HG03439 (cell line): ENCODE measurements around the gene AAMP.
"Not testable (repeated sequence)": the region's sequence is repeated elsewhere in the genome, so short reads cannot be mapped to it uniquely, and the experiment has no call there.

Experiments used
- ATAC-seq: cut with Tn5 transposase; IDR thresholded peaks from one replicate; pipeline ENCODE4 v1.9.1; 2021; ENCODE audit warnings: mild to moderate bottlenecking, moderate library complexity; ENCODE audit not compliant: unreplicated experiment

AAMP gene

DNA sequence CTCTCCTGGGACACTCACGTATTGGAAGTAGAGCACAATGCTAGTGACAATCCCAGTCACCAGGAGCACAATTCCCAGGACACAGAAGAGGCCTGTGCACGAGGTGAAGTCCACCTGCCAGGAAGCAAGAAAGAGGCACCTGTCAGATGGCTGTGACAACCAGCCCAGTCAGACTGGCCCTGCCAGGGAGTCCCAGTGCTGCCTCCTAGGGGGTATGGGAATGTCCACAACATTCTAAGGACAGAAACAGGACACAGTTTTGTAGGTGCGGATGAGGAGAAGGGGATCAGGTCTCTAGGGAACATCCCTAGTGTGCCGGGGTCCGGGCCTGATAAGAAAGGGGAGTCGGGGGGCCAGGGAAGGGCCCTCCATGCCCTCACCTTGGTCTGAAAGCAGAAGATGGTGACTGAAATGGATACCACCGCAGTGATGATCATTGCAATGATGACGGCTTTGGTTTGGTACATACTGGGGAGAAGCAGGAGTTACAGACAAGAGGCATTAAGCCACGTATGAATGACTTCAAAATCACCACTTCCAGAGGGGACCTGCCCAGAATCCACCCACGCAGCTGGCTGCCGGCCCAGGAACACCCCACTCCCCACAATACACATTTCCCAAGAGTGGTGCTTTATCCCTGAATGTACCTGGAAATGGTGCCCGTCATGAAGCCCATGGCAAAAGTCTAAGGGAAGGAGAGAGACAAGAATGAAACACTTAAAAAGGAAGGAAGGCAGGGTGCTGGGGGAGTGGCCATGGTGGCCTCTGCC, 7.2 kb upstream of the AAMP start:
- no peak for ATAC-seq

DNA sequence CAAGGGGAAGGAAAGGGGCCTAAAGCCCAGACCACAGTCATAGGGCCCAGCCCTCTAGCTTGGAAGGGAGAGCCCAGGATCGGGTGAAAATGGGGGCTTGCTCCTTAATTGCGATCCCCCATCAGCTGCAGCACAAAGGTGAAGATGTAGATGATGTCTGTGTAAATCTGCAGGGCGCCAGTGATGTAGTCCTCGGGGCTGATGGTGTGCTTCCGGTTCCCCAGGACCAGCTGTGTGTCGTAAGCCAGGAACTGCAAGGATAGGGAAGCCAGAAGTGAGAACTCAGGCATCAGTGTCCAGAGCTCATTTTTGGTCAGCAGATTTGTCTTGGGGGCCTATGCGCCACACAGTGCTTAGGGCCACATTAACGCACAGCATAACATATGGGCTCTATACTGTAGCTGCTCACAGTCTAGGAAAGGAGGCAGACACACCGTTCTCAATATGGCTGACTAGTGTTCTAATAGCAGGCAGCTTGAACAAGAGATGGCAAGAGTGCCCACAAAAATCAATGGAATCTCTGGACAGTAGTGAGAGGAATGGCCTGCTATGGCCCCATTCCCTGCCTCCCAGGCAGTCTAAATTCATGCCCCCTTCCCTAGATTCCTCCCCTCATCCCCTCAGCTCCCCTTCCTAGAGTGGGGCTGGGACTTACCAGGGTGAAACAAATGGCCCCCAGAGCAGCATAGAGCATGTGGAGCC, 5.6 kb upstream of the AAMP start:
- ATAC-seq: no peak

DNA sequence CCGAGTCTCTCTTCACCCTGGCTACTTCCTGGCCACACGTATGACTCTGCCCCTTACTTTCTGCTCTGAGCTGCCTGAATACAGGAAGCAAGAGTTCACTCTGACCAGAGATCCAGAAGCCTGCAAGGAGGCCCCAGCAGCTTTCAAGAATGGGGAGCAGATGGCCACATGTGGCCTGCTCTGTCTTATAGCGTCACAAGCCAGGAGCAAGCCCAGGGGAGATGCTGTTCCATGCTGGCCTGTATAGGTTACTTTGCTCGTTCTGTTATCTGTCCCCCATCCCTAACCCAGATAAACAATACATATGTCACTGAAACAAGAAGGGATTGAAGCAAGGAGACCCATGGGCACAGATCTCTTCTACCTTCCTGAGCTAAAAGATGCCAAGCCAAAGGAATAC, 4.6 kb upstream of the AAMP start:
- ATAC-seq: no peak

DNA sequence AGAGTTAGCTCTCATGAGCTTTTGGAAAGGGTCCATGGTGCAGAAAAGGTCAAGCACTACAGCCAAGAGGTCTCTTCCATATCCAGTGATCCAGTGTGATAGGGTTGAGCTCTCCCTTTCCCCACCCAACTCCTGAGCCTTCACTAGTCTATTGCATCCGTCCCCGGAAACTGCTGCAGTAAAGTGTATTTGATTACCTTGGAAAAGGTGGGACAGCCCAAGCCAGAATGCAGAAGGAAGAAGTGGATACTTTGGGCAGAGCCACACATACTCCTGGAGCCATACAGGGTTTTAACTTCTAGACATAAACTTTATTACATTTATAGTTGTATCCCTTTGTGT, 3.9 kb upstream of the AAMP start:
- no peak for ATAC-seq

DNA sequence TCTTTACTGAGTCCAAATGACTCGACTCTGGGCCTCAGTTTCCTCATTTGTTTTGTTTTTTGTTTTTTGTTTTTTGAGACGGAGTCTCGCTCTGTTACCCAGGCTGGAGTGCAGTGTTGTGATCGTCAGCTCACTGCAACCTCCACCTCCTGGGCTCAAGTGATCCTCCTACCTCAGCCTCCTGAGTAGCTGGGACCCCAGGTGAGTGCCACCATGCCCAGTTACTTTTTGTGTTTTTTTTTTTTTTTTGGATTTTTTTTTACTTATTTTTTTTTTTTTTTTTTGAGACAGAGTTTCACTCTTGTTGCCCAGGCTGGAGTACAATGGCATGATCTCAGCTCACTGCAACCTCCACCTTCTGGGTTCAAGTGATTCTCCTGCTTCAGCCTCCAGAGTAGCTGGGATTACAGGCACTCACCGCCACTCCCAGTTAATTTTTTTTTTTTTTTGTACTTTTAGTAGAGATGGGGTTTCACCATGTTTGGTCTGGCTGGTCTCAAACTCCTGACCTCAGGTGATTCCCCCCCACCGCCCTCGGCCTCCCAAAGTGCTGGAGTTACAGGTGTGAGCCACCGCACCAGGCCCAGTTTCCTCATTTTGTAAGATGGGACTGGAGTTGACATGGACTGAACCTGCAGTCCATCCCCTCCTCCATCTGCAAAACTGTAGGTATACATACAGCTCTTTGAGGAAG, 3.4 kb upstream of the AAMP start:
- ATAC-seq: not testable (repeated sequence)

DNA sequence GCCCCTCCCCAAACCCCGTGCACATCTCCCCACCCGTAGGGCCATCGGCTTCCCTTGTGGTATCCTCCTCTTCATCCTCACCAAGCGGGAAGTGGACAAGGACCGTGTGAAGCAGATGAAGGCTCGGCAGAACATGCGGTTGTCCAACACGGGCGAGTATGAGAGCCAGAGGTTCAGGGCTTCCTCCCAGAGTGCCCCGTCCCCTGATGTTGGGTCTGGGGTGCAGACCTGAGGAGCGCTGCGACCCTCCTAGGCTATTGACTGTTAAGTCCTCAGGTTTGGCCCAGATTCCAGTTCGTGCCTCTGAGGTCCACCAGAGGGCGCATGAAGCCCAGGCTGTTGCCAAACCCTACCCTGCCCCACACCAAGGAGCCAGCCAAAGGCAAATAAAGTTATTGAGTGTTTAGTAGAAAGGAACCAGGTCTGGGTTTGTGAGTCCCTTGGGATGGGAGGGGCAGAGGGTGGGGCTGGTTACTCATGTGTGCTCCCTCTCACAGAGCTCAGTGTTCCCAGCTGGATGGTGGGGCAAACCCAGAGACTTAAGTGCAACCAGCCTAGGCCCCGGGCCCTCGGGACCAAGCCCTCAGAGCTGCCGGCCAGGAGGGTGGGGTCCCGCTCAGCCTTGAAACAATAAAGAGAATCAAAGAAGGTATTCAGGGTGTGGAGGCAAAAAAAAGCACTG, 2.7 kb upstream of the AAMP start:
- ATAC-seq: no peak

DNA sequence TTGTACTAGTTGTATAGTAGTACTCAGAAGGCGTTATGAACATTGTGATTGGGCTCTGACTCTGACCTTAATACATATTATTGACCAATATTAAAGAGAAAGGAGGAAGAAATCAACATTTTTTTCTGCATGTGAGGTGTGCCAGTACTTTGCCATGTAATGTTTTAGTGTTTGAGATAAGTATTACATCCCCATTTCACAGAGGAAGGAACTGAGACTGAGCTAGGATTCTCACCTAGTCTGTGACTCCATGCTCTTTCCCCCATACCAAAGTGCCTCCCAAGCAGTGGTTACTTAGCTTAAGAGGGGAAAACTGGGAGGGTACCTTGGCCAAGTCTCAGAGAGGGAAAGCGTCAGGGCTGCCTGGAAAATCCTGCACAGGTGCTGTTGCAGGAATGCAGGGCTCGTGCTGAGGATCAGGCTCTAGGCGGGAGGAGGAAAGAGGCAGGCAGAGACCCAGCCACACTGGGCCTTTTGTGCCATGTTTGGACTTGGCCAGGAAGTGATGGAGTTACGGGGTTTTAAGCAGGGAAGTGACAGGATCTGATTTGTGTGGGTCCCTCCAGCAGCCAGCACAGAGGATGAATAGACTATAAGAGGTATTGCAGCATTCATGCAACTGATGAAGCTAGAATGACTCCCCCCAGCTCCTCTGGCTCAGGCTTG, 2.1 kb upstream of the AAMP start:
- ATAC-seq: no peak

DNA sequence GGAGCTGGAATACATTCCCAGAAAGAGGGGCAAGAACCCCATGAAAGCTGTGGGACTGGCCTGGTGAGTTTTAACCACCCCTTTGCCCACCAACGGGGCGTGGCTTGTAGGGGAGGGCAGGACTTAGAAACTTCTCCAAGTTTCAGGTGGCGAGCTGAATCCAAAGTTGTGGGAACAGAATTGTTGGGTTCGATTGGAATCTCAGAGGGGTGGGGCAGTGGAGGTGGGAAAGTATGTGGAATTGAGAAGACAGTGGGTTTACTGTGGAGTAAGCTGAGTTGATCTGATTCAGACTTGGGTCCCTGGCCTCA, 1.5 kb upstream of the AAMP start:
- ATAC-seq: no peak

DNA sequence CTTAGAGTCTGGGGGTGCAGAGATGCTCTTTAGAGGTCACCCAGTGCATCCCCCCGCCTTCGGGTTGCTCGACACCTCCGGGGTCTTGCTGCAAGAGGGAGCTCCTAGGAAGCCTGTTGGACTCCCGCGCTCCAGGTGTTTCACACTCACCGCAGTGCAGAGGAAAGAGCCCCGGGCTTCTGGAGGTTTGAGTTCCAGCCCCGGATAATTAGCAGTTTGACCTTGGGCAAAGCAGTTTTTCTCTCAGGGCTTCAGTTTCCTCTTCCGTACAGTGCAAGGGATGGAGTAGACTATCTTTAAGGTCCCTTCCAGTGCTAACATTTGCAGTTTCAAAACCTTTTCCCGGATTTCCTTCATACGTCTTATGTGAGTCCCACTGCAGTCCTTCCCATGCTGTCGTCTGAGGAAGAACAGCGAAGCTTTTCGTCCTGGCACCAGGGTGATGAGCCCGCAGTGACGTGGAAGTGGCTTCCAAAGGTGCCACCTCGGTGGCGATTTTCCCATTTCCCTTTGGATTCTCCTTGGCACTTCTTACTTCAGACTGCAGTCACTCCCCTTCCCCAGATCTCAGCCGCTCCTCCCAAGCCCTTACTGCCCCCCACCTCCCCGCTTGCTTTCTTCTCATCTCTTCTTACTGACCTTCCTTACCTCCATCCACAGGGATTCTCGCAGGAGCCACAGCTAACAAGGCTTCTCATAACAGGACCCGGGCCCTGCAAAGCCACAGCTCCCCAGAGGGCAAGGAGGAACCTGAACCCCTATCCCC, 967 bp upstream of the AAMP start:
- ATAC-seq: no peak

DNA sequence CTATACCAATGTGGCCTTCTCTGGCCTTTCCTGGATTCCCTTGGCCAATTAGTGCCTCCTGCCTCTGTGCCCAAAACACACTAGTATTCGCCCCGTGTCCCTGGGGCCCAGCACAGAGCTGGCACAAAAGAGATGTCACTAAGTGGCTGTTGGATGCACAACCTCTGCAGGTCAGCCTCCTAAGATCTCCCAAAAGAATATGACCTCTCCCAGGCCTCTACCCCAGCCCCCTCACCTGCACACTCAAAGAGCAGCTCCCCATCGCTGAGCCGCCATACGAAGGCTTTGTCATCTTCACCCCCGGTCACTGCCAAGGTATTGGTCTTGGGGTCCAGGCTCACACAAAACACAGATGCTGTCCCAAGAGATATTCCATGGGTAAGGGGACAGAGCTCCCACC, 2.7 kb downstream of the AAMP start:
- no peak for ATAC-seq

DNA sequence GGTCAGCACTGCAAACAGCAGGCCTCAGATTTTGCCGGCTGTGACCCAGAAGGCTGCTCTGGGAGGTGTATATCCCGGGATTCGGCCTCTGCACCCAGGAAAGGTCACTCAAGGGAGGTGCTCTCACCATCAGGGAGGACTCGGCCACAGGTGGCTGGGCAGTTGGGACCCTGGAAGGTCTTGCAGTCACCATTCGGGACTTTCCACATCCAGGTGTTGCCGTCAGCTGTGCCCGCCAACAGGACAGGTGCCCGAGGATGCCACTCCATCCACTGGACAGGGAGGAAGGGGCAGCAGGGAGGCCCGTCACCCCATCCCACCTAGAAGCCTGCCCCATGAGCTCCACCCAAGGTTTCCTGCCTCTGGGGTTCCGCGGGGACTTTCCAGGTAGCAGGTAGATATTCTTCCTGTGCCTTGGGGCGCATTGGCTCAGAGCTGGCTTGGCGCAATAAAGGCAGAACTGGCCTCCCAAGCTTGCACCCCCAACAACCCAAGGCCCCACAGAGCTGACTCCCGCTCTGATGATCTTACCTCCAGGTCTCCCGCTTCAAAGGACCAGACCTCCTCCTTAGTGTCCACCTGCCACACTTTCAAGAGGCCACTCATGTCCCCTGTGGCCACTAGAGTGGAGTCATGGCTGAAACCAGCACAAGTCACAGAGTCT, 3.5 kb downstream of the AAMP start:
- ATAC-seq: no peak

DNA sequence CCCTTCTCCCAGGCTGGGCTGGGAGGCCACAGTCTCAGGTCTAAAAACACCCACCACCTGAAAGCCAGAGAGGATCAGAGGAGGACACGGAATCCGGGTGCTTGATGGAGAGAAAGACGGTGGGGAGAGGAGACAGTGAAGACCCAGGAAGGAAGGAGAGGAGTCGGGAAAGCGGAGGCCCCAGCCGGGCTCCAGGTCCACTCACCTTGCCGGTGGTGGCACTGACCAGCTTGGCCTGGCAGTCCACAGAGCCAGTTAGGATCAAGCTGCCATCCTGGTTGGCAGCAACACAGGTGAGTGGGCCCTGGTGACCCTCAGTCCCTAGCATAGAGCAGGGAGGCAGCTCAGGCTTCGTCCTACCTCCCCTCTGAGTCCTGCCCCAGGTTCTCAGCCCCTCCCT, 4.3 kb downstream of the AAMP start:
- ATAC-seq: no peak

DNA sequence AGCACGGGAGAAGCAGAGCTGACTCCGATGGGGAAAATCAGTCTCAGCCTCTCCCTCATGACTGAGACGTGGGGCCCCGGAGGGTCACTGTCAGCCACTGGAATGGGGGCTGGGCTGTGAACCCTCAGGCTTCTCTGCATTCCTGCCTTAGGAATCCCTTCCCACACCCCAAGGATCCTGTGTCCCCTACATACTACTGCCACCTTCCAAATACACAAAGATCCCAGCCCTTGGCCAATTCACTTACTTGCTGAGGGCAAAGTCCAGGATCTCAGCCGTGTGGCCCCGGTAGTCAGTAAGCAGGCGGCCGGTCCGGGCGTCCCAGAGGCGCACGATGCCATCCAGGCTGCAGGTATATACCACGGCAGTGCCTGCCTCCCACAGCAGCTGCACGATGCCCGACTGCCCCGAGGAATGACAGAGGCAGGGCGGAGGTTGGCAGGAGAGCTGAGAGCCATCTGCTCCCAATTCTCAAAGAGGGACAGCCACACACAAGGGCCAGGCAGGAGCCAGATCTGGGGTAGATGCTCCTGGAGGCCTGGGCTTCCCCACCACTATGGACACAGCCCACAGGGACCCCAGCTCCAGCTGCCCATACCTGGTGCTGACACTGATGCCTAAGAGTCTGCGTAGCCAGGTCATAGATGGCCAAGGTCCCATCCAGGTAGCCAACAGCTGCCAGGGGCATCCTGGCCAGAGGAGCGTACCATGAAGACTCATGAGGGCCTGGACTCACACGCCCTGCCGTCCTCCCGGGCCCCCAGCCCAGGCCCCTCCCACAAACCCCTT, 5.0 kb downstream of the AAMP start:
- ATAC-seq: no peak

DNA sequence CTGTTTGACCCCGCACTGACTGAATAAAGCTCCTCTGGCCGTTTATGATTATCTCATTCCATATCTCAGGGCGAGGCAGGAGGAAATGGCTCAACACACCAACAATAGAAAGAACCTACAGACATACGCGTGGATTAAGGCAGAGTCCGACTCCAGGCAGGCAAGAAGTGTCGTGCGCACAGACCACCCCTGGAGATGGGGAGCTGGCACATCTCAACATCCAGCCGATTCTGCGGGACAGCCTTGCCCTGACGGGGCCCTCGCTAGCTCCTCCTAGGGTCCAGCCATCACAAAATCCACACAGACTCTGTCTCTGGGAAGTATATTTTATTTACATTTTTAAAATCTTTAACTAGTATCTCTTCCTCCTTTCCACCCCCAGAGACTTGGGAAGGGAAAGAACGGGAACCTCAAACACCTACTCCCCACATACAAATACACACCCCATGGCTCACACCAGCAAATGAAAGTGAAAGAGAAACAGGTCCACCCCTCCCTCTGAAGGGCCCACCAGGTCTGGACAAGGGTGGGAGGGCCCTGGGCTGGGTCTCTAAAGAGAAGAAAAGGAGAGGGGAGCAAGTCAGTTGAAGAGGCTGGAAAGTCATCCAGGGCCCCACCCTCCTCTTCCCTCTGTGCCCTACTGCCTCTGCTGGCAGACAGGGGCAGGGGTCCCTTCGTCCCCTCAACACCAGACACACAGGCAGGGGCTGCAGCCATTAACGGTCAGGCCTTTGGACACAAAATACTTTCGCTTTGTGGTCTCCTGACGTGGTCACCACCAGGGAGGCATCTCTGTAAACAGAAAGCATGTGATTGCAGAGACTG, 5.9 kb downstream of the AAMP start:
- ATAC-seq: no peak

DNA sequence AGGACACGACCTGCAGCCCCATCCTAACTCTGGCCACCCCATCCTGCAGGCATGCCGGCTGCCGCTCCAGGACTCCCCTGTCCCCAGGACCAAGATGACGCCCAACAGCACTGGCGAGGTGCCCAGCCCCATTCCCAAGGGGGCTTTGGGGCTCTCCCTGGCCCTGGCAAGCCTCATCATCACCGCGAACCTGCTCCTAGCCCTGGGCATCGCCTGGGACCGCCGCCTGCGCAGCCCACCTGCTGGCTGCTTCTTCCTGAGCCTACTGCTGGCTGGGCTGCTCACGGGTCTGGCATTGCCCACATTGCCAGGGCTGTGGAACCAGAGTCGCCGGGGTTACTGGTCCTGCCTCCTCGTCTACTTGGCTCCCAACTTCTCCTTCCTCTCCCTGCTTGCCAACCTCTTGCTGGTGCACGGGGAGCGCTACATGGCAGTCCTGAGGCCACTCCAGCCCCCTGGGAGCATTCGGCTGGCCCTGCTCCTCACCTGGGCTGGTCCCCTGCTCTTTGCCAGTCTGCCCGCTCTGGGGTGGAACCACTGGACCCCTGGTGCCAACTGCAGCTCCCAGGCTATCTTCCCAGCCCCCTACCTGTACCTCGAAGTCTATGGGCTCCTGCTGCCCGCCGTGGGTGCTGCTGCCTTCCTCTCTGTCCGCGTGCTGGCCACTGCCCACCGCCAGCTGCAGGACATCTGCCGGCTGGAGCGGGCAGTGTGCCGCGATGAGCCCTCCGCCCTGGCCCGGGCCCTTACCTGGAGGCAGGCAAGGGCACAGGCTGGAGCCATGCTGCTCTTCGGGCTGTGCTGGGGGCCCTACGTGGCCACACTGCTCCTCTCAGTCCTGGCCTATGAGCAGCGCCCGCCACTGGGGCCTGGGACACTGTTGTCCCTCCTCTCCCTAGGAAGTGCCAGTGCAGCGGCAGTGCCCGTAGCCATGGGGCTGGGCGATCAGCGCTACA, 7.0 kb downstream of the AAMP start:
- ATAC-seq: no peak

DNA sequence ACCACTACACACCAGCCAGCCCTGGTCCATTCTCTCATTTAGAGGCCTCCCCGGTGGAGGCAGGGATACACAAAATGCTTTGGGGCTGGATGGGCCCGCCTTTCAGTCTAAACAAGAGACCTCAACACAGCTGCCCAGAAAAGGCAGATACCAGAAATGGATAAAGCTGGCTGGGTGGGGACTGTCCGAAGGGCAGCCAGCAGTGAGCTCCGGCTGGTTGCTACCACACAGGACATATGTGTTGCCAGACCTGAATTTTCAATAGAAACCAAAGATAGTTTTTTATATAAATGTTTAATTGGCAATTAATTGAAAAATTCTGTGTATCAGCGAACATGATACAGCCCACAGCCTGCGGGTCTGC, 7.7 kb downstream of the AAMP start:
- no peak for ATAC-seq
